Subcutaneous adipose tissue (tissue), 4 donors: ENCODE data around the gene VAV3. TPM values are rescaled to one million over a fixed set of nuclear protein-coding genes. Genes with fewer than 3 reads are reported as not detected.

Source experiments
- CTCF ChIP-seq: fragments of 450-650 bp; IDR thresholded peaks from one replicate; pipeline ENCODE4 v1.5.1; 2016; ENCODE audit warnings: low read depth, mild to moderate bottlenecking, control low read depth, antibody characterized with exemption, moderate library complexity
- small RNA-seq: library from RNA; depleted of rRNA; stranded (forward); fragments of <200 nt; gene quantifications from one replicate; pipeline ENCODE3, GENCODE V24; 2016
- total RNA-seq, 4 donors: library from RNA; depleted of rRNA; stranded (reverse); fragments of >200 nt; gene quantifications; one replicate each; pipeline ENCODE4 v1.1.0, GENCODE V29; 2016

VAV3 gene
- total RNA-seq, 4 donors from 2014 or later, result 7.0 to 13.1 (median 10.1) TPM

- no peak for TF ChIP-seq CTCF
These were observed 438.3 kb downstream of the VAV3 start for GRCh38 chr1:107526524-107527198.

- TF ChIP-seq CTCF, result no peak
These were observed 439.0 kb downstream of the VAV3 start for GRCh38 chr1:107525961-107526360.

- no peak for TF ChIP-seq CTCF
These were observed 439.8 kb downstream of the VAV3 start for GRCh38 chr1:107525145-107525544.

- TF ChIP-seq CTCF, result no peak
These were observed 440.7 kb downstream of the VAV3 start for GRCh38 chr1:107524301-107524700.

- TF ChIP-seq CTCF, result no peak
These were observed 441.2 kb downstream of the VAV3 start for GRCh38 chr1:107523736-107524135.

GRCh38 chr1:107523061-107523460 lies 441.9 kb downstream of the VAV3 start:
- TF ChIP-seq CTCF, result no peak

Small RNA genes lying within 50 kb of the gene (small RNA-seq; reads per million reads assigned to genes)
- not detected for gene MIR7852

Other genes with a start within 250 kb of the VAV3 start
- 10 to 100 TPM; 44.5 to 76.7 (median 63.7) TPM for gene SLC25A24, start 235.2 kb upstream of the VAV3 start, total RNA-seq